Endodermal cell (in vitro differentiated cells): ENCODE data around the gene KRTAP5-3. TPM values are rescaled to one million over a fixed set of nuclear protein-coding genes. Genes with fewer than 3 reads are reported as not detected.

ENCODE experiments used
- DNase-seq: peaks from one replicate; pipeline ENCODE4 v3.0.0-alpha.2; 2017
- H3K27ac ChIP-seq: 2 replicates; pipeline ENCODE4 v1.5.1; 2013; ENCODE audit warnings: mild to moderate bottlenecking, low read depth, low read length, moderate library complexity
- H3K27me3 ChIP-seq: 2 replicates; pipeline ENCODE4 v1.6.1; 2013; ENCODE audit warnings: mild to moderate bottlenecking, low read length, moderate library complexity; ENCODE audit not compliant: insufficient read depth, control insufficient read depth, poor library complexity, severe bottlenecking
- H3K36me3 ChIP-seq: 2 replicates; pipeline ENCODE4 v1.7.0; 2013; ENCODE audit warnings: mild to moderate bottlenecking, low read length, moderate library complexity; ENCODE audit not compliant: control insufficient read depth, insufficient read depth
- H3K4me1 ChIP-seq: one replicate; pipeline ENCODE4 v1.7.0; 2013; ENCODE audit warnings: low read length; ENCODE audit not compliant: control insufficient read depth, insufficient read depth
- H3K4me3 ChIP-seq: 2 replicates; pipeline ENCODE4 v1.5.1; 2013; ENCODE audit warnings: mild to moderate bottlenecking, low read length, moderate library complexity
- H3K9ac ChIP-seq: 2 replicates; pipeline ENCODE4 v1.6.1; 2013; ENCODE audit warnings: mild to moderate bottlenecking, low read length, moderate library complexity; ENCODE audit not compliant: poor library complexity, severe bottlenecking; ENCODE audit errors: extremely low read depth
- H3K9me3 ChIP-seq: 2 replicates; pipeline ENCODE4 v1.6.1; 2013; ENCODE audit warnings: mild to moderate bottlenecking, low read length, moderate library complexity; ENCODE audit not compliant: control insufficient read depth
- H3K27ac Mint-ChIP-seq: 2 replicates; pipeline ENCODE4 v1.8.0; 2020; ENCODE audit warnings: mixed read lengths
- H3K27me3 Mint-ChIP-seq: 2 replicates; pipeline ENCODE4 v1.8.0; 2021; ENCODE audit warnings: mild to moderate bottlenecking, mixed read lengths; ENCODE audit not compliant: insufficient read depth
- H3K36me3 Mint-ChIP-seq: 2 replicates; pipeline ENCODE4 v1.8.0; 2020; ENCODE audit warnings: low read depth, mixed read lengths
- H3K4me1 Mint-ChIP-seq: 2 replicates; pipeline ENCODE4 v1.8.0; 2020; ENCODE audit warnings: mixed read lengths
- H3K4me3 Mint-ChIP-seq: 2 replicates; pipeline ENCODE4 v1.8.0; 2020; ENCODE audit warnings: mild to moderate bottlenecking, moderate library complexity, mixed read lengths
- H3K9me3 Mint-ChIP-seq: 2 replicates; pipeline ENCODE4 v1.8.0; 2020; ENCODE audit warnings: mild to moderate bottlenecking, mixed read lengths
- WGBS, 2 experiments: methylation state at CpG; one replicate each; pipeline versions ENCODE4 v1.1.5 to v1.1.7; 2013; ENCODE audit warnings: missing lambda C conversion rate in 2 of 2, mixed read lengths in 1 of 2; ENCODE audit not compliant: insufficient coverage in 1 of 2, insufficient read length in 1 of 2; 5-methylcytosine and 5-hydroxymethylcytosine counted together
- total RNA-seq, 2 donors: library from RNA; stranded (reverse); fragmentation: NEBNext Ultra II Directional in 1 of 2; extraction: Animal tissue kit (Norgen Biotek cat#: 25700) in 1 of 2; gene quantifications; 2 replicates in 1 of 2; 3 replicates in 1 of 2; pipeline ENCODE4 v1.2.1, GENCODE V29; 2021
- TF ChIP-seq, protein P1 (sequence below): fragments of 200-600 bp; sonication (generic); conservative IDR thresholded peaks from 2 replicates; pipeline ENCODE4 v1.5.0; 2021; ENCODE audit warnings: antibody characterized with exemption, mild to moderate bottlenecking

KRTAP5-3 gene
- total RNA-seq, 2 donors from 2014 or later = not detected

DNA sequence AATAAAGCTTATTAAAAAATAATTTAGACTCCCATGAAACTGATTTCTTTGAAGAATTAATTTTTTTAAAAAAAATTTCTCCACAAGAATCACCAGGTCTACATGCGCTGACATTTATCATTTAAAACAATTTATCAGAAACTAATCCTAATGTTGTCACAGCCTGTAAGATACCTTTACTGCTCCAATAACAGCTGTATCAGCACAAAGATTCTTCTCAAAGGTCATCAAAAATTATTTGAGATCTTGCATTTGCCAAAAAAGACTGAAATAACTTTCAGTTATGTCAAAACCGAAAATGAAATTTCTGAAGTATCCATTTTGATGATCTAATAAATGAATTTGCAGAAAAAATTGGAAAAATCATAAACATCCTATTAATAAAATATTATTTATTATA is 29.4 kb upstream of the KRTAP5-3 start:
- 76 to 88% methylated on average over 1 to 2 of the region's 2 CpGs for WGBS, 2 experiments
- no peak overlapping the region for H3K4me3 ChIP-seq
- Mint-ChIP-seq H3K4me3 (no peak overlapping the region), H3K36me3 (no peaks in the 10 kb centered on the region), H3K9me3 (no peaks in the 10 kb centered on the region), H3K4me1 (no peaks in the 10 kb centered on the region), H3K27me3 (peaks cover 20% of the 10 kb centered on the region), H3K27ac (no peak overlapping the region)
- H3K27me3 ChIP-seq = peaks cover 5% of the 10 kb centered on the region
- no peaks in the 10 kb centered on the region for H3K36me3 ChIP-seq
- no peak overlapping the region for H3K27ac ChIP-seq
- H3K9ac ChIP-seq = no peak overlapping the region
- H3K4me1 ChIP-seq = no peaks in the 10 kb centered on the region
- TF ChIP-seq, protein P1, sequence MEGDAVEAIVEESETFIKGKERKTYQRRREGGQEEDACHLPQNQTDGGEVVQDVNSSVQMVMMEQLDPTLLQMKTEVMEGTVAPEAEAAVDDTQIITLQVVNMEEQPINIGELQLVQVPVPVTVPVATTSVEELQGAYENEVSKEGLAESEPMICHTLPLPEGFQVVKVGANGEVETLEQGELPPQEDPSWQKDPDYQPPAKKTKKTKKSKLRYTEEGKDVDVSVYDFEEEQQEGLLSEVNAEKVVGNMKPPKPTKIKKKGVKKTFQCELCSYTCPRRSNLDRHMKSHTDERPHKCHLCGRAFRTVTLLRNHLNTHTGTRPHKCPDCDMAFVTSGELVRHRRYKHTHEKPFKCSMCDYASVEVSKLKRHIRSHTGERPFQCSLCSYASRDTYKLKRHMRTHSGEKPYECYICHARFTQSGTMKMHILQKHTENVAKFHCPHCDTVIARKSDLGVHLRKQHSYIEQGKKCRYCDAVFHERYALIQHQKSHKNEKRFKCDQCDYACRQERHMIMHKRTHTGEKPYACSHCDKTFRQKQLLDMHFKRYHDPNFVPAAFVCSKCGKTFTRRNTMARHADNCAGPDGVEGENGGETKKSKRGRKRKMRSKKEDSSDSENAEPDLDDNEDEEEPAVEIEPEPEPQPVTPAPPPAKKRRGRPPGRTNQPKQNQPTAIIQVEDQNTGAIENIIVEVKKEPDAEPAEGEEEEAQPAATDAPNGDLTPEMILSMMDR = no peak
- DNase-seq = no peak
- H3K9me3 ChIP-seq = no peaks in the 10 kb centered on the region

DNA sequence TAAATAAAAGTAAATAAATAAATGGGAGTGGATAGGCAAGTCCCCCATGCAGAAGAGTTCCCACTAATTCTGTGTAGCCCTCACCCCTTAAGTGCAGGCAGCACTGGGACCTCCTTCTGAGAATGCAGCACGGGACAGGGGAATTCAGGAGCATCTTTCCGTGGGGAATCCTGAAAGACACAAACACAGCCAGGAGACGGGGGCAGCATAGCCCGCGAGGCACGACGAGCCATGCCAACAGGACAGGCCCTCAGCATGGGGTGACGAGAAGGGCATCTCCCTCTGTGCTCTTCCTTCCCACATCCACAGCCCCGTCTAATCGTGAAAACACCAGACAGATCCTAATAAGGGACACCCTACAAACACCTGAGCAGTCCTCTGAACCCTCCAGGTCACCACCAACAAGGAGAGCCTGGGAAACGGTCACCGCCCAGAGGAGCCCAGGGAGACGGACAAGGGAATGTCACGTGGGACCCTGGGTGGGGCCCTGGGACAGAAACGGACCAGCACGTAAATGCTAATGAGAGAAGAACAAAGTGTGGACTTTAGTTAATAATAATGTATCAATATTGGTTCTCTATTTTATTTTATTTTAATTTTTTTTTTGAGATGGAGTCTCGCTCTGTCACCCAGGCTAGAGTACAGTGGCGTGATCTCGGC is 28.2 kb upstream of the KRTAP5-3 start:
- 90 to 93% methylated on average over 7 to 19 of the region's 19 CpGs for WGBS, 2 experiments
- no peaks in the 10 kb centered on the region for H3K36me3 Mint-ChIP-seq
- Histone ChIP-seq H3K9me3 (no peaks in the 10 kb centered on the region), H3K27ac (no peak overlapping the region), H3K4me3 (no peak overlapping the region), H3K36me3 (no peaks in the 10 kb centered on the region), H3K9ac (no peak overlapping the region), H3K4me1 (no peaks in the 10 kb centered on the region), H3K27me3 (peaks cover 12% of the 10 kb centered on the region)
- no peak overlapping the region for H3K4me3 Mint-ChIP-seq
- TF ChIP-seq, protein P1 = no peak
- peaks cover 29% of the 10 kb centered on the region for H3K27me3 Mint-ChIP-seq
- DNase-seq = no peak
- H3K27ac Mint-ChIP-seq = no peak overlapping the region
- H3K9me3 Mint-ChIP-seq = no peaks in the 10 kb centered on the region
- no peaks in the 10 kb centered on the region for H3K4me1 Mint-ChIP-seq

DNA sequence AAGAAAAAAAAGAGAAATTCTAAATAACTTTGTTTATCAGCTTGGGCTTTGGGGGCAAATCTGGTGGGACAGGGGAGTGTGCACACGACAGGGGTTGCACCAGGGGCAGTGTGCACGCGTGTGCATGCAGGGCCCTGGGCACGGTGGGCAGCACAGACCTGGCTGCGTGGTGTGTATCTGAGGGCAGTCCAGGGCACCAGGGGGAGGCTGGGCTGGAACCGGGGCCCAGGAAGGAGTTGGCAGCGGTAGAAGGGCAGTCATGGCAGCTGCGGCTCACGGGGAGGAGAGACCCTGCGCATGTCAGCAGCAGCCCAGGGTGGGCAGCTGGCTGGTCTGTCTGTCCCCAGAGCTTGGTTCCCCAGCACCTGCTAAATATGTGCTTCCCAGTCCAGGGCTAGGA is 25.6 kb upstream of the KRTAP5-3 start:
- no peaks in the 10 kb centered on the region for H3K9me3 Mint-ChIP-seq
- TF ChIP-seq, protein P1 = no peak
- no peaks in the 10 kb centered on the region for H3K36me3 ChIP-seq
- H3K4me1 Mint-ChIP-seq = peaks cover 2% of the 10 kb centered on the region
- H3K4me3 Mint-ChIP-seq = no peak overlapping the region
- DNase-seq = no peak
- no peaks in the 10 kb centered on the region for H3K4me1 ChIP-seq
- H3K27ac Mint-ChIP-seq = no peak overlapping the region
- no peak overlapping the region for H3K9ac ChIP-seq
- H3K27me3 Mint-ChIP-seq = peaks cover 38% of the 10 kb centered on the region
- 94 to 95% methylated on average over 6 to 10 of the region's 10 CpGs for WGBS, 2 experiments
- H3K4me3 ChIP-seq = no peak overlapping the region
- H3K36me3 Mint-ChIP-seq = no peaks in the 10 kb centered on the region
- H3K27ac ChIP-seq = no peak overlapping the region
- H3K27me3 ChIP-seq = peaks cover 25% of the 10 kb centered on the region
- H3K9me3 ChIP-seq = no peaks in the 10 kb centered on the region
